ENCODE data around the gene PDCD4.

DNA sequence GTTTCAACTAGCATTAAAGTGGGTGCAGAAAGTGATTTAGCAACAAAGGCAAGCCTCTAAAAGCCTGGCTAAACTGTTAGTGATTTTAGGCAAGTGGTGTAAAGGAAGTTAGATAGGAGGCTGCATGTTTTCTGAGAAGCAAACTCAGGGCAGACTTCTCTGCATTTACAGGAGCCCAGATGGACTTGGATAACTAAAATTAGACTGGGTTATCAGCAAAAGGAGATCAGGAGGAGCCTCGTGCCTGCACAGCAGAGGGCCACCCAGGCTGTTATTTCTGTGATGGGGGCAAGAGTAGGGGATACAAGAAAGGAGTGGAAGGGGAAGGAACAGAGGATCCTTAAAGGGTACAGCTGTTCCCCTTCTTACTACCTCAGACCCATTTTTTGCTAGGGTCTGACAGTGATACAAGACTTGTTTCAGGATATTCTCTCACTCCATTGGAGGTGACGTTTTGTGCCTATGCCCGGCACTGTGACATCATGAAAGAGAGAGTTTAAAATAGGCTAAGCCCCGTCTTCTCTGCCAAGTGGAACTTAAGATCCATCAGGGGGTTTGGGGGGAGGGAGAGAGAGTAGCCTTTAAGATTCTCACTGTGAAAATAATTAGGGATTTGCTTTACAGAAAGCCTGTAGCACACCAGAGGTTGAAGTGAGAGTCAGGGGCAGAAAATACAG is 49.6 kb upstream of the PDCD4 start:
- TF ChIP-seq CTCF (IDR thresholded peaks at IDR 0.05) (no peak), POLR2A (IDR thresholded peaks at IDR 0.05) (no peak)

Measured in lower leg skin (tissue), 3 donors.